Heart left ventricle (tissue), 13 donors: Measurements from ENCODE around the gene LRP5.

Experiments
- POLR2A ChIP-seq, 2 donors: fragments of 450-650 bp; IDR thresholded peaks; one replicate each; pipeline ENCODE4 v1.6.1; 2017; ENCODE audit warnings: antibody characterized with exemption in 2 of 2, mild to moderate bottlenecking in 2 of 2, moderate library complexity in 2 of 2
- TF ChIP-seq, protein P1 (sequence below), 12 donors: fragments of 200-600 bp; sonication (generic) in 4 of 12; IDR thresholded peaks; one replicate each; pipeline versions ENCODE4 v1.5.0 to v1.8.0; 2018 to 2022; ENCODE audit warnings: antibody characterized with exemption in 12 of 12, mild to moderate bottlenecking in 5 of 12
- donor health status: ischemic (EF 13 %, LVEDD 7.1; RV severe dilation, severe dysfunction).
- donor health status: DM: no; HTN: yes; CAD: no.
- donor health status: DM: no; HTN: no; CAD: no.
- donor health status: ischemic (EF 25% LVEDD 6.9; RV normal size, moderate dysfunction).
- donor health status: ischemic (EF 25% LVEDD 5.7; RV mildly dilated, moderate dysfunction).
- donor health status: ischemic (EF 35%, LVEDD 5.7; RV mildly dilated, moderate dysfunction).
- donor health status: nonischemic (EF 11% LVEDD 7.7; RV severe dilation, severe dysfunction).
- donor health status: DM: yes; HTN: yes; CAD: no.
- donor health status: PGD.
- donor health status: ischemic (EF 29% LVEDD 5.4; RV normal size, mild dysfunction).
- donor health status: nonischemic (EF 23%, LVEDD 6.1; RV moderate dilation, normal function).

DNA sequence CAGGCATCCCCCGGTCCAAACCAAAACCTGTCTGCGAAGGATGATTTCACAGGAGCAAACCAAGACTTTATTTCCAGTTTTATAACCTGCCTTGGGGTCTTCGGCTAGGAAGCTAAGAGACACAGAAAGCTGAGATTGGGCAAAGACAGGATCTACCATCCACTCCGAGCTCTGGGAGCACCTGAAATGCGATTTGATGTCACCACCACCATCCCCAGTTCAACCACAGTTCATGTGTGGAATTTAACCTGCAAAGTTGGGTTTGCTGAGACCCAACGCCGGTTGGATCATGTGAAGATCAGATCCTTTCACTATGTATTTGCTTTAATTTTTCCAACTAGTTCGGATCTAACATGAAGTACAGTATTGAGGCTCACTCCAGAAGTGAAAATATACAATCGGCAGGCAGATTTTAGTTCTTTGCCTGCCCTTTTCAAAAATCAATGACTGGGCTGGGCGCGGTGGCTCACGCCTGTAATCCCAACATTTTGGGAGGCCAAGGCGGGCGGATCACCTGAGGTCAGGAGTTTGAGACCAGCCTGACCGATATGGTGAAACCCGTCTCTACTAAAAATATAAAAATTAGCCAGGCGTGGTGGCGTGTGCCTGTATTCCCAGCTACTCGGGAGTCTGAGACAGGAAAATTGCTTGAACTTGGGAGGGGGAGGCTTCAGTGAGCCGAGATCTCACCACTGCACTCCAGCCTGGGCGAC lies 39.2 kb upstream of the LRP5 start:
- TF ChIP-seq, protein P1, sequence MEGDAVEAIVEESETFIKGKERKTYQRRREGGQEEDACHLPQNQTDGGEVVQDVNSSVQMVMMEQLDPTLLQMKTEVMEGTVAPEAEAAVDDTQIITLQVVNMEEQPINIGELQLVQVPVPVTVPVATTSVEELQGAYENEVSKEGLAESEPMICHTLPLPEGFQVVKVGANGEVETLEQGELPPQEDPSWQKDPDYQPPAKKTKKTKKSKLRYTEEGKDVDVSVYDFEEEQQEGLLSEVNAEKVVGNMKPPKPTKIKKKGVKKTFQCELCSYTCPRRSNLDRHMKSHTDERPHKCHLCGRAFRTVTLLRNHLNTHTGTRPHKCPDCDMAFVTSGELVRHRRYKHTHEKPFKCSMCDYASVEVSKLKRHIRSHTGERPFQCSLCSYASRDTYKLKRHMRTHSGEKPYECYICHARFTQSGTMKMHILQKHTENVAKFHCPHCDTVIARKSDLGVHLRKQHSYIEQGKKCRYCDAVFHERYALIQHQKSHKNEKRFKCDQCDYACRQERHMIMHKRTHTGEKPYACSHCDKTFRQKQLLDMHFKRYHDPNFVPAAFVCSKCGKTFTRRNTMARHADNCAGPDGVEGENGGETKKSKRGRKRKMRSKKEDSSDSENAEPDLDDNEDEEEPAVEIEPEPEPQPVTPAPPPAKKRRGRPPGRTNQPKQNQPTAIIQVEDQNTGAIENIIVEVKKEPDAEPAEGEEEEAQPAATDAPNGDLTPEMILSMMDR (IDR thresholded peaks at IDR 0.05), result no peak
- no peak for TF ChIP-seq POLR2A (IDR thresholded peaks at IDR 0.05)
